IMR-90 (cell line): ENCODE results near the gene ZNF556. TPM values are rescaled to one million over a fixed set of nuclear protein-coding genes. Genes with fewer than 3 reads are reported as not detected.

Source experiments
- ATAC-seq: fragments of 200-7000 bp; cut with Tn5 transposase; 2 replicates; pipeline ENCODE4 v1.9.1; 2020; ENCODE audit warnings: low read depth, mild to moderate bottlenecking, moderate library complexity
- BruUV-seq: library from RNA; stranded (reverse); fragments of 400-500 nt; replicated peaks from 2 replicates; lab custom pipeline; 2021; lab: Mats Ljungman, UMichigan
- CTCF ChIA-PET: fragments of 300-600 bp; formaldehyde crosslinking; extraction: SDS; loops from one replicate; lab custom pipeline; 2021; ENCODE audit warnings: antibody characterized with exemption; lab: Yijun Ruan, JAX
- POLR2A ChIA-PET: fragments of 300-600 bp; sonication (Branson Sonifier 250); formaldehyde crosslinking; loops from one replicate; lab custom pipeline; 2022; ENCODE audit warnings: antibody characterized with exemption; ENCODE audit not compliant: unreplicated experiment; lab: Charles Lee
- DNase-seq: peaks from one replicate; pipeline ENCODE4 v3.0.0; 2013
- H2AFZ ChIP-seq: replicated peaks from 2 replicates; pipeline ENCODE3; 2013; ENCODE audit warnings: low read length, mild to moderate bottlenecking; ENCODE audit not compliant: poor library complexity
- H2AK5ac ChIP-seq: 2 replicates; pipeline ENCODE4 v1.6.1; 2013; ENCODE audit warnings: low read depth, low read length, inconsistent platforms
- H2AK9ac ChIP-seq: replicated peaks from 2 replicates; pipeline ENCODE3; 2013; ENCODE audit warnings: mild to moderate bottlenecking, low read depth, low read length, moderate library complexity; ENCODE audit not compliant: poor library complexity
- H2BK120ac ChIP-seq: 2 replicates; pipeline ENCODE4 v1.6.1; 2013; ENCODE audit warnings: low read depth, low read length, inconsistent platforms
- H2BK15ac ChIP-seq: 3 replicates; pipeline ENCODE4 v1.6.1; 2013; ENCODE audit warnings: low read depth, low read length, inconsistent platforms
- H2BK20ac ChIP-seq: 2 replicates; pipeline ENCODE4 v1.6.1; 2013; ENCODE audit warnings: low read depth, mild to moderate bottlenecking, inconsistent platforms, low read length, moderate library complexity
- H2BK5ac ChIP-seq: 2 replicates; pipeline ENCODE4 v1.6.1; 2013; ENCODE audit warnings: mild to moderate bottlenecking, low read depth, low read length, inconsistent platforms; ENCODE audit not compliant: poor library complexity, severe bottlenecking
- H3K14ac ChIP-seq: replicated peaks from 2 replicates; pipeline ENCODE4 v1.6.1; 2013; ENCODE audit warnings: low read depth, low read length, inconsistent platforms
- H3K18ac ChIP-seq: 2 replicates; pipeline ENCODE4 v1.6.1; 2013; ENCODE audit warnings: low read depth, low read length, control low read depth
- H3K23ac ChIP-seq: 2 replicates; pipeline ENCODE4 v1.6.1; 2013; ENCODE audit warnings: low read depth, low read length, inconsistent platforms
- H3K27ac ChIP-seq: 2 replicates; pipeline ENCODE4 v1.5.1; 2013; ENCODE audit warnings: mild to moderate bottlenecking, control low read depth, low read length; ENCODE audit not compliant: insufficient read depth
- H3K27me3 ChIP-seq: 2 replicates; pipeline ENCODE4 v1.6.1; 2013; ENCODE audit warnings: low read length; ENCODE audit not compliant: control insufficient read depth, insufficient read depth
- H3K36me3 ChIP-seq: 2 replicates; pipeline ENCODE4 v1.6.1; 2013; ENCODE audit warnings: low read length, mixed read lengths; ENCODE audit not compliant: control insufficient read depth, insufficient read depth
- H3K4ac ChIP-seq: 2 replicates; pipeline ENCODE4 v1.6.1; 2013; ENCODE audit warnings: low read depth, low read length, inconsistent platforms
- H3K4me1 ChIP-seq: 2 replicates; pipeline ENCODE4 v1.6.1; 2013; ENCODE audit warnings: low read length, mixed read lengths; ENCODE audit not compliant: control insufficient read depth, insufficient read depth
- H3K4me2 ChIP-seq: 2 replicates; pipeline ENCODE4 v1.6.1; 2013; ENCODE audit warnings: low read depth, mild to moderate bottlenecking, control low read depth, low read length, moderate library complexity
- H3K4me3 ChIP-seq: 2 replicates; pipeline ENCODE4 v1.5.1; 2013; ENCODE audit warnings: low read depth, mild to moderate bottlenecking, control low read depth, low read length, moderate library complexity; ENCODE audit not compliant: insufficient read depth
- H3K56ac ChIP-seq: 2 replicates; pipeline ENCODE4 v1.6.1; 2013; ENCODE audit warnings: low read length, inconsistent platforms; ENCODE audit not compliant: insufficient read depth; ENCODE audit errors: extremely low read depth
- H3K79me1 ChIP-seq, 2 experiments: 2 replicates each; pipeline ENCODE4 v1.6.1; 2013; ENCODE audit warnings: low read length in 2 of 2, inconsistent platforms in 1 of 2, low read depth in 1 of 2
- H3K9ac ChIP-seq: 2 replicates; pipeline ENCODE4 v1.6.1; 2013; ENCODE audit warnings: low read depth, low read length, control low read depth
- H3K9me1 ChIP-seq: 2 replicates; pipeline ENCODE4 v1.6.1; 2013; ENCODE audit warnings: low read length, inconsistent platforms; ENCODE audit not compliant: insufficient read depth
- H3K9me3 ChIP-seq: 2 replicates; pipeline ENCODE4 v1.6.1; 2013; ENCODE audit warnings: low read length; ENCODE audit not compliant: control insufficient read depth, insufficient read depth
- H4K20me1 ChIP-seq: 2 replicates; pipeline ENCODE4 v1.6.1; 2013; ENCODE audit warnings: low read length, inconsistent platforms; ENCODE audit not compliant: insufficient read depth
- H4K5ac ChIP-seq: 2 replicates; pipeline ENCODE4 v1.6.1; 2013; ENCODE audit warnings: mild to moderate bottlenecking, low read depth, low read length, control low read depth
- H4K8ac ChIP-seq, 2 experiments: 2 replicates each; pipeline ENCODE4 v1.6.1; 2013; ENCODE audit warnings: low read depth in 2 of 2, low read length in 2 of 2, control low read depth in 1 of 2, inconsistent platforms in 1 of 2
- H4K91ac ChIP-seq: 2 replicates; pipeline ENCODE4 v1.6.1; 2013; ENCODE audit warnings: low read depth, low read length, inconsistent platforms; ENCODE audit not compliant: insufficient read depth
- BHLHE40 ChIP-seq: fragments of 150-350 bp; IDR thresholded peaks from 2 replicates; pipeline ENCODE4 v1.6.1; 2016; ENCODE audit warnings: mild to moderate bottlenecking, low read depth, low read length
- CEBPB ChIP-seq: IDR thresholded peaks from 2 replicates; pipeline ENCODE4 v1.6.1; 2012; ENCODE audit warnings: low read depth, low read length, improper control_type of control experiment
- CHD1 ChIP-seq: IDR thresholded peaks from 2 replicates; pipeline ENCODE4 v1.6.1; 2012; ENCODE audit warnings: low read depth, low read length, improper control_type of control experiment
- FOS ChIP-seq: fragments of 150-350 bp; IDR thresholded peaks from 2 replicates; pipeline ENCODE4 v1.6.1; 2016; ENCODE audit warnings: low read depth, low read length
- MAFK ChIP-seq: IDR thresholded peaks from 2 replicates; pipeline ENCODE4 v1.6.1; 2012; ENCODE audit warnings: low read depth, low read length, improper control_type of control experiment
- MAZ ChIP-seq: IDR thresholded peaks from 2 replicates; pipeline ENCODE4 v1.6.1; 2012; ENCODE audit warnings: low read depth, mild to moderate bottlenecking, low read length, improper control_type of control experiment, moderate library complexity, borderline replicate concordance
- MXI1 ChIP-seq: IDR thresholded peaks from 2 replicates; pipeline ENCODE4 v1.6.1; 2012; ENCODE audit warnings: low read depth, mild to moderate bottlenecking, low read length, moderate library complexity, borderline replicate concordance
- NFE2L2 ChIP-seq: fragments of 150-350 bp; IDR thresholded peaks from 2 replicates; pipeline ENCODE4 v1.6.1; 2016; ENCODE audit warnings: low read depth, mild to moderate bottlenecking, low read length
- POLR2A ChIP-seq: IDR thresholded peaks from 2 replicates; pipeline ENCODE4 v1.6.1; 2012; ENCODE audit warnings: mild to moderate bottlenecking, low read depth, low read length
- RAD21 ChIP-seq: IDR thresholded peaks from 2 replicates; pipeline ENCODE4 v1.6.1; 2012; ENCODE audit warnings: low read length, improper control_type of control experiment
- RCOR1 ChIP-seq: IDR thresholded peaks from 2 replicates; pipeline ENCODE4 v1.6.1; 2012; ENCODE audit warnings: mild to moderate bottlenecking, low read length, improper control_type of control experiment; ENCODE audit not compliant: insufficient replicate concordance
- RFX5 ChIP-seq: IDR thresholded peaks from 2 replicates; pipeline ENCODE4 v1.8.0; 2012; ENCODE audit warnings: low read depth, mild to moderate bottlenecking, low read length, moderate library complexity
- SMC3 ChIP-seq: fragments of 150-350 bp; IDR thresholded peaks from 2 replicates; pipeline ENCODE4 v1.6.1; 2016; ENCODE audit warnings: low read depth, mild to moderate bottlenecking, antibody characterized with exemption, low read length, moderate library complexity
- WGBS, 2 experiments: methylation state at CpG; one replicate each; pipeline versions ENCODE4 v1.1.5 to v1.1.7; 2013; ENCODE audit warnings: missing lambda C conversion rate in 2 of 2; ENCODE audit not compliant: insufficient read length in 1 of 2; ENCODE audit errors: extremely low coverage in 2 of 2; 5-methylcytosine and 5-hydroxymethylcytosine counted together
- dilution Hi-C: fragments of 300-500 bp; cut with HindIII; formaldehyde crosslinking; loops from one replicate; pipeline ENCODE4 v1.14.3; 2018; ENCODE audit warnings: low sequenced_read_pairs; ENCODE audit not compliant: unreplicated experiment
- in situ Hi-C: fragments of 300-500 bp; cut with MboI; formaldehyde crosslinking; loops from 3 replicates; pipeline ENCODE4 v1.14.3; 2019; ENCODE audit warnings: low sequenced_read_pairs, inconsistent platforms, mixed read lengths
- intact Hi-C: fragments of 100-400 bp; cut with micrococcal nuclease; formaldehyde crosslinking; loops from 2 replicates; pipeline ENCODE4 v1.10.0; 2022
- polyA plus RNA-seq, 3 experiments: library from polyadenylated mRNA; depleted of rRNA; stranded (reverse); fragments of >200 nt; gene quantifications; 2 replicates each; pipeline ENCODE4 v1.2.3, GENCODE V29; 2012; ENCODE audit warnings: low replicate concordance in 1 of 3
- total RNA-seq: library from RNA; depleted of rRNA; stranded (reverse); fragments of >200 nt; gene quantifications from 2 replicates; pipeline ENCODE4 v1.2.3, GENCODE V29; 2012
- TF ChIP-seq, protein P1 (sequence below): fragments of 150-350 bp; IDR thresholded peaks from 2 replicates; pipeline ENCODE4 v1.6.1; 2017; ENCODE audit warnings: mild to moderate bottlenecking, antibody characterized with exemption, low read length, low read depth
- TF ChIP-seq, protein P2 (sequence below): conservative IDR thresholded peaks from 2 replicates; pipeline ENCODE4 v1.5.1; 2012; ENCODE audit warnings: mild to moderate bottlenecking, low read depth, low read length, improper control_type of control experiment
- TF ChIP-seq, protein P3 (sequence below): fragments of 150-350 bp; IDR thresholded peaks from 2 replicates; pipeline ENCODE4 v1.6.1; 2016; ENCODE audit warnings: low read depth, mild to moderate bottlenecking, low read length, moderate library complexity, borderline replicate concordance

The ZNF556 gene
- total and polyA plus RNA-seq, 2 of the 4 experiments (the other 2 are of a cell fraction), result not detected

DNA sequence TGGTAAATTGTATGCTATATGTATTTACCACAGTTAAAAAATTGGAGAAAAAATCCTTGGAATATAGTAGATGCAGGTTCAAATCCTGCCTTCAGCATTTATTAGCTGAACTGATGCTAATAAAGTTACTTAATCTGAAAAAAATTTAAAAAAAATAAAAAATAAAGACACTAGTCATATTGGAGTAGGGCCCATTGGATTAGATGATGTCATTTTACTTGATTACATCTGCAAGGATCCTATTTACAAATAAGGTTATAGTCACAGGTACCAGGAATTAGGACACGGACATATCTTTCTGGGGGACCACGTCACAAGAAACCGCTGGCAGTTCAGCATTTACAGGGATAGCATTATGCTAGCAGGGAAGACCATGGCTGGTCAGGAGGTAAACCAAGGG is 19.6 kb upstream of the ZNF556 start:
- H3K27ac ChIP-seq, result no peak overlapping the region
- POLR2A ChIA-PET, result no interaction called here
- WGBS, 2 experiments, result no CpG with 5 or more reads among the region's 3 CpGs

More for the DNA sequence above, 19.6 kb upstream of the ZNF556 start:
- H2BK5ac ChIP-seq, result no peak overlapping the region
- no peaks in the 10 kb centered on the region for H3K27me3 ChIP-seq
- no peak overlapping the region for H3K23ac ChIP-seq
- no peak overlapping the region for H4K8ac ChIP-seq
- no peak overlapping the region for H3K9ac ChIP-seq
- H2BK15ac ChIP-seq, result no peak overlapping the region
- no peaks in the 10 kb centered on the region for H3K9me1 ChIP-seq
- DNase-seq (no peak), ATAC-seq (no peak)
- no TSS peak for BruUV-seq
- in situ Hi-C loops (no loop called here), dilution Hi-C loops (no loop called here), intact Hi-C loops (no loop called here)
- H3K4me3 ChIP-seq, result no peak overlapping the region
- H2BK120ac ChIP-seq, result no peak overlapping the region
- no peak overlapping the region for H4K5ac ChIP-seq
- H3K56ac ChIP-seq, result no peak overlapping the region
- no peak overlapping the region for H2AK5ac ChIP-seq
- H4K91ac ChIP-seq, result no peak overlapping the region
- H3K4ac ChIP-seq, result no peak overlapping the region
- H2AFZ ChIP-seq, result no peak overlapping the region
- H3K4me1 ChIP-seq, result peaks cover 2% of the 10 kb centered on the region
- H3K36me3 ChIP-seq, result peaks cover 38% of the 10 kb centered on the region
- CTCF ChIA-PET, result no interaction called here
- H4K20me1 ChIP-seq, result no peaks in the 10 kb centered on the region
- no peak overlapping the region for H2BK20ac ChIP-seq
- no peak overlapping the region for H2AK9ac ChIP-seq
- H3K79me1 ChIP-seq, result peaks cover 31 to 56% of the 10 kb centered on the region in 2 experiments
- H3K9me3 ChIP-seq, result peaks cover 63% of the 10 kb centered on the region
- TF ChIP-seq, protein P1, sequence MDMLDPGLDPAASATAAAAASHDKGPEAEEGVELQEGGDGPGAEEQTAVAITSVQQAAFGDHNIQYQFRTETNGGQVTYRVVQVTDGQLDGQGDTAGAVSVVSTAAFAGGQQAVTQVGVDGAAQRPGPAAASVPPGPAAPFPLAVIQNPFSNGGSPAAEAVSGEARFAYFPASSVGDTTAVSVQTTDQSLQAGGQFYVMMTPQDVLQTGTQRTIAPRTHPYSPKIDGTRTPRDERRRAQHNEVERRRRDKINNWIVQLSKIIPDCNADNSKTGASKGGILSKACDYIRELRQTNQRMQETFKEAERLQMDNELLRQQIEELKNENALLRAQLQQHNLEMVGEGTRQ, result no peak
- TF ChIP-seq RAD21 (no peak), POLR2A (no peak), MAZ (no peak), CHD1 (no peak), RCOR1 (no peak), BHLHE40 (no peak), NFE2L2 (no peak), SMC3 (no peak), CEBPB (no peak), RFX5 (no peak), FOS (no peak), MAFK (no peak), MXI1 (no peak)
- TF ChIP-seq, protein P2, sequence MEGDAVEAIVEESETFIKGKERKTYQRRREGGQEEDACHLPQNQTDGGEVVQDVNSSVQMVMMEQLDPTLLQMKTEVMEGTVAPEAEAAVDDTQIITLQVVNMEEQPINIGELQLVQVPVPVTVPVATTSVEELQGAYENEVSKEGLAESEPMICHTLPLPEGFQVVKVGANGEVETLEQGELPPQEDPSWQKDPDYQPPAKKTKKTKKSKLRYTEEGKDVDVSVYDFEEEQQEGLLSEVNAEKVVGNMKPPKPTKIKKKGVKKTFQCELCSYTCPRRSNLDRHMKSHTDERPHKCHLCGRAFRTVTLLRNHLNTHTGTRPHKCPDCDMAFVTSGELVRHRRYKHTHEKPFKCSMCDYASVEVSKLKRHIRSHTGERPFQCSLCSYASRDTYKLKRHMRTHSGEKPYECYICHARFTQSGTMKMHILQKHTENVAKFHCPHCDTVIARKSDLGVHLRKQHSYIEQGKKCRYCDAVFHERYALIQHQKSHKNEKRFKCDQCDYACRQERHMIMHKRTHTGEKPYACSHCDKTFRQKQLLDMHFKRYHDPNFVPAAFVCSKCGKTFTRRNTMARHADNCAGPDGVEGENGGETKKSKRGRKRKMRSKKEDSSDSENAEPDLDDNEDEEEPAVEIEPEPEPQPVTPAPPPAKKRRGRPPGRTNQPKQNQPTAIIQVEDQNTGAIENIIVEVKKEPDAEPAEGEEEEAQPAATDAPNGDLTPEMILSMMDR, result no peak
- TF ChIP-seq, protein P3, sequence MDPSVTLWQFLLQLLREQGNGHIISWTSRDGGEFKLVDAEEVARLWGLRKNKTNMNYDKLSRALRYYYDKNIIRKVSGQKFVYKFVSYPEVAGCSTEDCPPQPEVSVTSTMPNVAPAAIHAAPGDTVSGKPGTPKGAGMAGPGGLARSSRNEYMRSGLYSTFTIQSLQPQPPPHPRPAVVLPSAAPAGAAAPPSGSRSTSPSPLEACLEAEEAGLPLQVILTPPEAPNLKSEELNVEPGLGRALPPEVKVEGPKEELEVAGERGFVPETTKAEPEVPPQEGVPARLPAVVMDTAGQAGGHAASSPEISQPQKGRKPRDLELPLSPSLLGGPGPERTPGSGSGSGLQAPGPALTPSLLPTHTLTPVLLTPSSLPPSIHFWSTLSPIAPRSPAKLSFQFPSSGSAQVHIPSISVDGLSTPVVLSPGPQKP, result no peak
- H3K4me2 ChIP-seq, result no peak overlapping the region
- H3K18ac ChIP-seq, result no peak overlapping the region
- H3K14ac ChIP-seq, result no peak overlapping the region
